Activated CD8-positive, alpha-beta T cell treated with anti-CD3 and anti-CD28 coated beads for 36 hours (primary cell): ENCODE data around the gene TAB3. TPM values are rescaled to one million over a fixed set of nuclear protein-coding genes. Genes with fewer than 3 reads are reported as not detected.

Source experiments
- ATAC-seq: fragments of 200-7000 bp; cut with Tn5 transposase; one replicate; pipeline ENCODE4 v1.10.0; 2021; ENCODE audit warnings: mild to moderate bottlenecking, moderate library complexity
- CTCF ChIA-PET: fragments of 350-600 bp; sonication (Branson Sonifier 250); formaldehyde crosslinking; loops from one replicate; lab custom pipeline; 2021; ENCODE audit warnings: antibody characterized with exemption; lab: Charles Lee
- POLR2A ChIA-PET: fragments of 350-600 bp; sonication (Branson Sonifier 250); formaldehyde crosslinking; loops from one replicate; lab custom pipeline; 2021; ENCODE audit warnings: antibody characterized with exemption; lab: Charles Lee
- DNase-seq: peaks from one replicate; pipeline ENCODE4 v3.0.0-alpha.2; 2020
- H3K27ac Mint-ChIP-seq: one replicate; pipeline ENCODE4 v1.8.0; 2021; ENCODE audit warnings: mild to moderate bottlenecking, mixed read lengths
- H3K27me3 Mint-ChIP-seq: one replicate; pipeline ENCODE4 v1.8.0; 2021; ENCODE audit warnings: mixed read lengths
- H3K36me3 Mint-ChIP-seq: one replicate; pipeline ENCODE4 v1.8.0; 2021; ENCODE audit warnings: low read depth, mixed read lengths
- H3K4me1 Mint-ChIP-seq: one replicate; pipeline ENCODE4 v1.8.0; 2021; ENCODE audit warnings: low read depth, mixed read lengths
- H3K4me3 Mint-ChIP-seq: one replicate; pipeline ENCODE4 v1.8.0; 2021; ENCODE audit warnings: mild to moderate bottlenecking, moderate library complexity, mixed read lengths
- H3K9me3 Mint-ChIP-seq: one replicate; pipeline ENCODE4 v1.8.0; 2021; ENCODE audit warnings: mixed read lengths
- intact Hi-C: fragments of 100-400 bp; cut with micrococcal nuclease; formaldehyde crosslinking; loops from one replicate; pipeline ENCODE4 v1.10.0; 2022
- total RNA-seq, 2 experiments: library from RNA; stranded (reverse); gene quantifications; one replicate each; pipeline ENCODE4 v1.2.3, GENCODE V29; 2021
- TF ChIP-seq, protein P1 (sequence below): fragments of 200-600 bp; IDR thresholded peaks from one replicate; pipeline ENCODE4 v1.8.0; 2022; ENCODE audit warnings: antibody characterized with exemption, mild to moderate bottlenecking

TAB3 gene
- total RNA-seq, 2 experiments from 2014 or later: 15.5 to 16.5 TPM

DNA sequence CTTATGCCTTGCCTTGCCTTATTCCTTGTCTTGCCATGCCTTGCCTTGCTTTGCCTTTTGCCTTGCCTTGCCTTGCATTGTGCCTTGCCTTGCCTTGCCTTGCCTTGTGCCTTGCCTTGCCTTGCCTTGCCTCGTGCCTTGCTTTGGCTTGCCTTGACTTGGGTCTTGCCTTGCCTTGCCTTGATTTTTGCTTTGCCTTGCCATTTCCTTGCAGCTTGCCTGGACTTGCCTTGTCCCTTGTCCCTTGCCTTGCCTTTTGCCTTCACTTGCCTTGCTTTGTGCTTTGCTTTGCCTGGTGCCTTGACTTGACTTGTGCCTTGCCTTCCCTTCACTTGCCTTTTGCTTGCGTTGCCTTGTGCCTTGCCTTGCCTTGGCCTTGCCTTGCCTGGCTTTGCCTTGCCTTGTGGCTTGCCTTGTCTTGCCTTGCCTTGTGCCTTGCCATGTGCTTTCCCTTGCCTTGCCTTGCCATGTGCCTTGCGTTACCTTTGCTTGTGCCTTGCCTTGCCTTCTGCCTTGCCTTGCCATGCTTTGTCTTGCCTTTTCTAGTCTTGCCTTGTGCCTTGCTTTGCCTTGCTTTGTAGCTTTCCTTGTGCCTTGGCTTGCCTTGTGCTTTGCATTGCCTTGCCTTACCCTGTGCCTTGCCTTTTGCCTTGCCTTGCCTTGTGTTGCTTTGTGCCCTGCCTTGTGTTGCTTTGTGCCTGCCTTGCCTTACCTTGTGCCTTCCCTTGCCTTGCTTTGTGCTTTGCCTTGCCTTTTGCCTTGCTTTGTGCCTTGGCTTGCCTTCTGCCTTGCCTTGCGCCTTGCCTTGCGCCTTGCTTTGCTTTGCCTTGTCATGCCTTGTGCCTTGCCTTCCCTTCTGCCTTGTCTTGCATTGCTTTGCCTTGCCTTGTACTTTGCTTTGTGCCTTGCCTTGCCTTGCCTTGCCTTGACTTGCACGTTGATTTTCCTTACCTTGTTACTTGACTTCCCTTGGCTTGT lies 92.8 kb downstream of the TAB3 start:
- TF ChIP-seq, protein P1, sequence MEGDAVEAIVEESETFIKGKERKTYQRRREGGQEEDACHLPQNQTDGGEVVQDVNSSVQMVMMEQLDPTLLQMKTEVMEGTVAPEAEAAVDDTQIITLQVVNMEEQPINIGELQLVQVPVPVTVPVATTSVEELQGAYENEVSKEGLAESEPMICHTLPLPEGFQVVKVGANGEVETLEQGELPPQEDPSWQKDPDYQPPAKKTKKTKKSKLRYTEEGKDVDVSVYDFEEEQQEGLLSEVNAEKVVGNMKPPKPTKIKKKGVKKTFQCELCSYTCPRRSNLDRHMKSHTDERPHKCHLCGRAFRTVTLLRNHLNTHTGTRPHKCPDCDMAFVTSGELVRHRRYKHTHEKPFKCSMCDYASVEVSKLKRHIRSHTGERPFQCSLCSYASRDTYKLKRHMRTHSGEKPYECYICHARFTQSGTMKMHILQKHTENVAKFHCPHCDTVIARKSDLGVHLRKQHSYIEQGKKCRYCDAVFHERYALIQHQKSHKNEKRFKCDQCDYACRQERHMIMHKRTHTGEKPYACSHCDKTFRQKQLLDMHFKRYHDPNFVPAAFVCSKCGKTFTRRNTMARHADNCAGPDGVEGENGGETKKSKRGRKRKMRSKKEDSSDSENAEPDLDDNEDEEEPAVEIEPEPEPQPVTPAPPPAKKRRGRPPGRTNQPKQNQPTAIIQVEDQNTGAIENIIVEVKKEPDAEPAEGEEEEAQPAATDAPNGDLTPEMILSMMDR: no peak
- no peak overlapping the region for H3K4me3 Mint-ChIP-seq
- H3K9me3 Mint-ChIP-seq: no peaks in the 10 kb centered on the region
- CTCF ChIA-PET: no interaction called here
- intact Hi-C loops: no loop called here
- no peaks in the 10 kb centered on the region for H3K36me3 Mint-ChIP-seq
- POLR2A ChIA-PET: no interaction called here
- H3K27ac Mint-ChIP-seq: no peak overlapping the region
- H3K27me3 Mint-ChIP-seq: no peaks in the 10 kb centered on the region
- ATAC-seq (no peak), DNase-seq (no peak)
- no peaks in the 10 kb centered on the region for H3K4me1 Mint-ChIP-seq

DNA sequence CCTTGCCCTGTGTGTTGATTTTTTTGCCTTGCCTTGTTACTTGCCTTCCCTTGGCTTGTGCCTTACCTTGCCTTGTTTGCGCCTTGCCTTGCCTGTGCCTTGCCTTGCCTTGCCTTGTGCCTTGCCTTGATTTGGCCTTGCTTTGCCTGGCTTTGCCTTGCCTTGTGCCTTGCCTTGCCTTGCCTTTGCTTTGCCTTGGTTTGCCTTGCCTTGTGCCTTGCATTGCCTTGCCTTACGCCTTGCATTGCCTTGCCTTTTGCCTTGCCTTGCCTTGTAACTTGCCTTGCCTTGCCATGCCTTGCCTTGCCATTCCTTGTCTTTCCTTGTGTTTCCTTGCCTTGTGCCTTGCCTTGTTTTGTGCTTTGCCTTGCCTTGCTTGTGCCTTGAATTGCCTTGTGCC lies 94.6 kb downstream of the TAB3 start:
- ChIA-PET CTCF (no interaction called here), POLR2A (no interaction called here)
- Mint-ChIP-seq H3K9me3 (no peaks in the 10 kb centered on the region), H3K4me1 (no peaks in the 10 kb centered on the region), H3K4me3 (no peak overlapping the region), H3K36me3 (no peaks in the 10 kb centered on the region), H3K27me3 (no peaks in the 10 kb centered on the region), H3K27ac (no peak overlapping the region)
- TF ChIP-seq, protein P1: no peak
- DNase-seq: no peak
- no peak for ATAC-seq
- intact Hi-C loops: no loop called here

GRCh38 chrX:30793767-30794103 lies 95.3 kb downstream of the TAB3 start:
- intact Hi-C loops: no loop called here
- no peak for ATAC-seq
- H3K4me3 Mint-ChIP-seq: no peak overlapping the region
- TF ChIP-seq, protein P1: no peak
- CTCF ChIA-PET: no interaction called here
- H3K36me3 Mint-ChIP-seq: no peaks in the 10 kb centered on the region
- no peaks in the 10 kb centered on the region for H3K27me3 Mint-ChIP-seq
- no peak overlapping the region for H3K27ac Mint-ChIP-seq
- H3K4me1 Mint-ChIP-seq: no peaks in the 10 kb centered on the region
- POLR2A ChIA-PET: no interaction called here
- no peaks in the 10 kb centered on the region for H3K9me3 Mint-ChIP-seq
- DNase-seq: no peak

DNA sequence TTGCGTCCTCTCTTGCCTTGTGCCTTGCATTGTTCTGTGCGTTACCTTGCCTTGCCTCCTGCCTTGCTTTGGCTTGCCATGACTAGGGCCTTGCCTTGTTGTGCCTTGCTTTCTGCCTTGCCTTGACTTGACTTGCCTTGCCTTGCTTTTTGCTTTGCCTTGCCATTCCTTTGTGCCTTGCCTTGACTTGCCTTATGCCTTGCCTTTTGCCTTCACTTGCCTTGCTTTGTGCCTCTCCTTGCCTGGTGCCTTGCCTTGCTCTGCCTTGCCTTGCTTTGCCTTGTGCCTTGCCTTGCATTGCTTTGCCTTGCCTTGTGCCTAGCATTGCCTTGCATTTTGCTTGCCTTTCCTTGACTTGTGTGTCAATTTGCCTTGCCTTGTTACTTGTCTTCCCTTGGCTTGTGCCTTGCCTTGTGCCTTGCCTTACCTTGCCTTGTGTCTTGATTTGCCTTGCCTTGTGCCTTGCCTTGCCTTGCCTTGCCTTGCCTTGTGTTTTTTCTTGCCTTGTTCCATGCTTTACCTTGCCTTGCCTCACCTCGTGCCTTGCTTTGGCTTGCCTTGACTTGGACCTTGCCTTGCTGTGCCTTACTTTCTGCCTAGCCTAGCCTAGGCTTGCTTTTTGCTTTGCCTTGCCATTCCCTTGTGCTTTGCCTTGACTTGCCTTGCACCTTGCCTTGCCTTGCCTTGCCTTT lies 95.8 kb downstream of the TAB3 start:
- ChIA-PET POLR2A (no interaction called here), CTCF (no interaction called here)
- H3K36me3 Mint-ChIP-seq: no peaks in the 10 kb centered on the region
- H3K27me3 Mint-ChIP-seq: no peaks in the 10 kb centered on the region
- H3K9me3 Mint-ChIP-seq: no peaks in the 10 kb centered on the region
- no peak overlapping the region for H3K4me3 Mint-ChIP-seq
- intact Hi-C loops: no loop called here
- no peak overlapping the region for H3K27ac Mint-ChIP-seq
- no peak for ATAC-seq
- no peaks in the 10 kb centered on the region for H3K4me1 Mint-ChIP-seq
- DNase-seq: no peak
- TF ChIP-seq, protein P1: no peak
